H1 (cell line): ENCODE data around the gene USP24. TPM values are rescaled to one million over a fixed set of nuclear protein-coding genes. Genes with fewer than 3 reads are reported as not detected.

Experiments
- CTCF ChIA-PET: fragments of 300-600 bp; sonication (Branson Sonifier 250); formaldehyde crosslinking; loops from one replicate; lab custom pipeline; 2021; ENCODE audit not compliant: partially characterized antibody; lab: Charles Lee
- POLR2A ChIA-PET: fragments of 300-600 bp; sonication (Branson Sonifier 250); formaldehyde crosslinking; loops from one replicate; lab custom pipeline; 2021; ENCODE audit warnings: inconsistent platforms; ENCODE audit not compliant: partially characterized antibody; lab: Charles Lee
- DNase-seq, 2 experiments: peaks; one replicate each; pipeline versions ENCODE4 v3.0.0 to v3.0.0-alpha.2; 2010 to 2022; ENCODE audit warnings: low spot score in 2 of 2, low read depth in 1 of 2, mixed read lengths in 1 of 2
- FAIRE-seq: peaks from 2 replicates; lab custom pipeline; 2011; peaks lifted over from hg19 to GRCh38; lab: Jason Lieb, UNC
- H2AFZ ChIP-seq: 2 replicates; pipeline ENCODE4 v1.8.1; 2012; ENCODE audit warnings: low read length, inconsistent platforms
- H2AK5ac ChIP-seq: 2 replicates; pipeline ENCODE4 v1.6.1; 2013; ENCODE audit warnings: low read depth, low read length
- H2BK120ac ChIP-seq: replicated peaks from 2 replicates; pipeline ENCODE3; 2013; ENCODE audit warnings: low read depth, low read length, inconsistent platforms
- H2BK12ac ChIP-seq: 2 replicates; pipeline ENCODE4 v1.6.1; 2013; ENCODE audit warnings: low read depth, low read length
- H2BK15ac ChIP-seq: 2 replicates; pipeline ENCODE4 v1.6.1; 2013; ENCODE audit warnings: low read length
- H2BK20ac ChIP-seq: 2 replicates; pipeline ENCODE4 v1.6.1; 2013; ENCODE audit warnings: low read length
- H2BK5ac ChIP-seq: 2 replicates; pipeline ENCODE4 v1.6.1; 2013; ENCODE audit warnings: low read depth, low read length
- H3K14ac ChIP-seq: 2 replicates; pipeline ENCODE4 v1.6.1; 2013; ENCODE audit warnings: inconsistent platforms; ENCODE audit not compliant: insufficient read length
- H3K18ac ChIP-seq: 2 replicates; pipeline ENCODE4 v1.6.1; 2013; ENCODE audit warnings: low read length; ENCODE audit errors: extremely low read depth
- H3K23ac ChIP-seq: 2 replicates; pipeline ENCODE4 v1.6.1; 2013; ENCODE audit warnings: inconsistent platforms; ENCODE audit not compliant: insufficient read length
- H3K23me2 ChIP-seq: 2 replicates; pipeline ENCODE4 v1.6.1; 2013; ENCODE audit warnings: low read depth, low read length
- H3K27ac ChIP-seq: 2 replicates; pipeline ENCODE4 v1.6.1; 2011; ENCODE audit warnings: low read depth, low read length, inconsistent platforms
- H3K27me3 ChIP-seq, 4 experiments: replicated peaks in 1 of 4; 1 replicate in 1 of 4; 2 replicates in 3 of 4; pipeline versions ENCODE4 v1.6.1 to v1.8.1; 2011 to 2013; ENCODE audit warnings: low read length in 3 of 4, mild to moderate bottlenecking in 3 of 4, inconsistent platforms in 2 of 4, mixed read lengths in 2 of 4, moderate library complexity in 1 of 4; ENCODE audit not compliant: control insufficient read depth in 3 of 4, insufficient read depth in 3 of 4; ENCODE audit errors: extremely low read depth in 1 of 4
- H3K36me3 ChIP-seq, 4 experiments: 2 replicates each; pipeline versions ENCODE4 v1.6.1 to v1.8.1; 2011 to 2013; ENCODE audit warnings: mild to moderate bottlenecking in 4 of 4, low read length in 3 of 4, moderate library complexity in 2 of 4, control low read depth in 1 of 4, inconsistent platforms in 1 of 4; ENCODE audit not compliant: insufficient read depth in 4 of 4, control insufficient read depth in 2 of 4
- H3K4ac ChIP-seq: replicated peaks from 2 replicates; pipeline ENCODE3; 2013; ENCODE audit warnings: low read length, low read depth, mixed read lengths, inconsistent platforms; ENCODE audit not compliant: insufficient read length
- H3K4me1 ChIP-seq, 4 experiments: replicated peaks in 1 of 4; 1 replicate in 1 of 4; 2 replicates in 3 of 4; pipeline versions ENCODE4 v1.6.1 to v1.8.1; 2011 to 2013; ENCODE audit warnings: low read length in 3 of 4, inconsistent platforms in 2 of 4, mixed read lengths in 1 of 4; ENCODE audit not compliant: insufficient read depth in 4 of 4, control insufficient read depth in 3 of 4
- H3K4me2 ChIP-seq, 2 experiments: 2 replicates each; pipeline versions ENCODE4 v1.6.1 to v1.8.1; 2011 to 2013; ENCODE audit warnings: low read depth in 2 of 2, low read length in 2 of 2, control low read depth in 1 of 2, inconsistent platforms in 1 of 2, mild to moderate bottlenecking in 1 of 2; ENCODE audit not compliant: insufficient read depth in 1 of 2
- H3K4me3 ChIP-seq, 4 experiments: fragments of 200-600, 300-600 bp in 1 of 4; sonication (generic), shearing (Covaris generic), sonication (Bioruptor Twin) in 1 of 4; 2 replicates each; pipeline versions ENCODE4 v1.5.1 to v1.8.1; 2011 to 2016; ENCODE audit warnings: low read length in 4 of 4, low read depth in 3 of 4, control low read depth in 2 of 4, inconsistent platforms in 2 of 4, mild to moderate bottlenecking in 2 of 4, mixed read lengths in 1 of 4, moderate library complexity in 1 of 4; ENCODE audit not compliant: insufficient read depth in 2 of 4; ENCODE audit errors: extremely low read depth in 1 of 4
- H3K56ac ChIP-seq: replicated peaks from 2 replicates; pipeline ENCODE3; 2013; ENCODE audit warnings: low read depth, mild to moderate bottlenecking, mixed read lengths, low read length, inconsistent platforms; ENCODE audit not compliant: insufficient read length
- H3K79me1 ChIP-seq: 2 replicates; pipeline ENCODE4 v1.6.1; 2013; ENCODE audit warnings: low read depth, low read length, control low read depth
- H3K79me2 ChIP-seq, 2 experiments: 2 replicates each; pipeline versions ENCODE4 v1.6.1 to v1.8.1; 2012 to 2013; ENCODE audit warnings: low read length in 2 of 2, mild to moderate bottlenecking in 2 of 2, inconsistent platforms in 1 of 2; ENCODE audit not compliant: insufficient read depth in 2 of 2, control insufficient read depth in 1 of 2
- H3K9ac ChIP-seq, 4 experiments: replicated peaks in 1 of 4; 1 replicate in 1 of 4; 2 replicates in 3 of 4; pipeline versions ENCODE4 v1.6.1 to v1.8.1; 2011 to 2013; ENCODE audit warnings: low read depth in 3 of 4, low read length in 3 of 4, control low read depth in 2 of 4, mild to moderate bottlenecking in 2 of 4, moderate library complexity in 2 of 4, inconsistent platforms in 1 of 4; ENCODE audit errors: extremely low read depth in 1 of 4
- H3K9me3 ChIP-seq, 2 experiments: 2 replicates each; pipeline versions ENCODE4 v1.6.1 to v1.8.1; 2012 to 2013; ENCODE audit warnings: mild to moderate bottlenecking in 2 of 2, moderate library complexity in 2 of 2, control low read depth in 1 of 2, inconsistent platforms in 1 of 2, low read depth in 1 of 2, low read length in 1 of 2, mixed read lengths in 1 of 2; ENCODE audit not compliant: insufficient read depth in 2 of 2
- H4K20me1 ChIP-seq, 2 experiments: replicated peaks in 1 of 2; 2 replicates each; pipeline versions ENCODE3 to v1.8.1; 2011 to 2013; ENCODE audit warnings: inconsistent platforms in 2 of 2, low read length in 2 of 2, mild to moderate bottlenecking in 1 of 2; ENCODE audit not compliant: insufficient read depth in 2 of 2, control insufficient read depth in 1 of 2
- H4K5ac ChIP-seq: 2 replicates; pipeline ENCODE4 v1.6.1; 2013; ENCODE audit warnings: low read length, low read depth, mixed read lengths, inconsistent platforms; ENCODE audit not compliant: insufficient read length
- H4K8ac ChIP-seq: 2 replicates; pipeline ENCODE4 v1.8.0; 2013; ENCODE audit warnings: mild to moderate bottlenecking, moderate library complexity, low read length, inconsistent platforms; ENCODE audit not compliant: insufficient read depth; ENCODE audit errors: extremely low read depth
- H4K91ac ChIP-seq: replicated peaks from 2 replicates; pipeline ENCODE3; 2013; ENCODE audit warnings: low read length, mixed read lengths, inconsistent platforms; ENCODE audit not compliant: insufficient read length
- HDAC6 ChIP-seq: IDR thresholded peaks from one replicate; pipeline ENCODE4 v1.7.1; 2012; ENCODE audit warnings: low read depth, mild to moderate bottlenecking, inconsistent platforms, low read length, moderate library complexity
- TAF1 ChIP-seq: IDR thresholded peaks from 2 replicates; pipeline ENCODE4 v1.6.1; 2011; ENCODE audit warnings: mild to moderate bottlenecking, low read depth, low read length
- TAF7 ChIP-seq: optimal IDR thresholded peaks from 2 replicates; pipeline ENCODE3; 2011; ENCODE audit warnings: low read depth, mild to moderate bottlenecking, inconsistent platforms, low read length, moderate library complexity, borderline replicate concordance
- WGBS, 2 experiments: shearing (Covaris generic) in 1 of 2; methylation state at CpG; one replicate each; pipeline versions ENCODE4 v1.1.6 to v1.1.7; 2013 to 2015; ENCODE audit warnings: low lambda C conversion rate in 2 of 2, mixed read lengths in 2 of 2, inconsistent platforms in 1 of 2, low coverage in 1 of 2, missing lambda C conversion rate in 1 of 2; ENCODE audit not compliant: insufficient replicate concordance in 2 of 2, insufficient coverage in 1 of 2, insufficient read length in 1 of 2; ENCODE audit errors: extremely low coverage in 1 of 2, missing lambda C conversion rate in 1 of 2; 5-methylcytosine and 5-hydroxymethylcytosine counted together
- polyA plus RNA-seq, 7 experiments: library from polyadenylated mRNA; depleted of rRNA in 3 of 7; stranded (reverse) in 5 of 7; unstranded in 2 of 7; fragments of >200 nt in 5 of 7; fragments of 200-250 nt in 2 of 7; gene quantifications; 1 replicate in 5 of 7; 2 replicates in 1 of 7; 4 replicates in 1 of 7; pipeline versions ENCODE4 v1.2.1 to v1.2.3, GENCODE V29; 2011 to 2013; ENCODE audit warnings: missing spikeins in 2 of 7, mixed read lengths in 2 of 7
- total RNA-seq: library from RNA; stranded (reverse); fragmentation: NEBNext Ultra II Directional; extraction: Animal tissue kit (Norgen Biotek cat#: 25700); gene quantifications from 2 replicates; pipeline ENCODE4 v1.2.1, GENCODE V29; 2021

The USP24 gene
- total and polyA plus RNA-seq, 2 of the 8 experiments (the other 6 are each of a cell fraction or from before 2014, with no cell fraction given): 11.1 to 34.6 TPM

GRCh38 chr1:55184859-55185258 is 30.3 kb downstream of the USP24 start:
- no peak overlapping the region for H3K9ac ChIP-seq
- H3K23ac ChIP-seq: no peak overlapping the region
- no peak overlapping the region for H4K8ac ChIP-seq
- H3K36me3 ChIP-seq: no peaks in the 10 kb centered on the region
- 93% methylated on average over 5 of the region's 5 CpGs; no CpG with 5 or more reads in 1 of the 2 experiments for WGBS, 2 experiments
- no peaks in the 10 kb centered on the region for H3K23me2 ChIP-seq
- no peaks in the 10 kb centered on the region for H3K9me3 ChIP-seq
- no peaks in the 10 kb centered on the region for H3K4me1 ChIP-seq
- H3K4ac ChIP-seq: no peak overlapping the region
- POLR2A ChIA-PET: no interaction called here
- H2BK20ac ChIP-seq: no peak overlapping the region
- H3K18ac ChIP-seq: no peak overlapping the region
- no peak overlapping the region for H3K14ac ChIP-seq
- DNase-seq (no peak), FAIRE-seq (no peak)
- CTCF ChIA-PET: no interaction called here
- no peak overlapping the region for H3K4me3 ChIP-seq
- no peak overlapping the region for H3K27ac ChIP-seq
- no peaks in the 10 kb centered on the region for H4K20me1 ChIP-seq
- no peak overlapping the region for H2BK15ac ChIP-seq
- H3K27me3 ChIP-seq: no peaks in the 10 kb centered on the region
- peaks cover 0 to 83% of the 10 kb centered on the region in 2 experiments; a peak in 2 of 4 replicates for H3K79me2 ChIP-seq
- no peak overlapping the region for H3K4me2 ChIP-seq
- no peak overlapping the region for H2AK5ac ChIP-seq
- no peak overlapping the region for H4K5ac ChIP-seq
- no peak overlapping the region for H3K56ac ChIP-seq
- no peak overlapping the region for H2AFZ ChIP-seq
- no peak overlapping the region for H2BK12ac ChIP-seq
- peaks cover 8% of the 10 kb centered on the region; the same call in 1 of the 2 replicates for H3K79me1 ChIP-seq
- no peak overlapping the region for H2BK5ac ChIP-seq
- H4K91ac ChIP-seq: no peak overlapping the region
- no peak overlapping the region for H2BK120ac ChIP-seq
- TF ChIP-seq HDAC6: no peak
- TF ChIP-seq TAF1: no peak
- TF ChIP-seq TAF7: no peak
